Measurements from ENCODE around the gene MCF2. TPM values are rescaled to one million over a fixed set of nuclear protein-coding genes. Genes with fewer than 3 reads are reported as not detected.

The MCF2 gene
- total and polyA plus RNA-seq, 2 of the 4 experiments (the other 2 are of a cell fraction), result 0.07 TPM; not detected in 1

- POLR2A ChIA-PET (ENCODE audit: unreplicated experiment), result no interaction called here
- no peaks in the 10 kb centered on the region for H3K9me3 ChIP-seq (ENCODE audit: control insufficient read depth, insufficient read depth, low read length)
- H2BK120ac ChIP-seq (ENCODE audit: low read depth, low read length), result no peak overlapping the region
- H3K79me1 ChIP-seq (ENCODE audit: low read depth in 1 of 2, low read length in 2 of 2), result no peaks in the 10 kb centered on the region
- no peaks in the 10 kb centered on the region for H3K9me1 ChIP-seq (ENCODE audit: insufficient read depth, low read length)
- no peak overlapping the region for H4K5ac ChIP-seq (ENCODE audit: low read depth, low read length)
- H4K8ac ChIP-seq (ENCODE audit: low read depth in 2 of 2, low read length in 2 of 2), result no peak overlapping the region
- H3K36me3 ChIP-seq (ENCODE audit: control insufficient read depth, insufficient read depth, low read length), result 0 out of 2 replicates have a peak, but pooled peaks cover 1% of the 10 kb centered on the region
- H4K20me1 ChIP-seq (ENCODE audit: insufficient read depth, low read length), result no peaks in the 10 kb centered on the region
- no peak for TF ChIP-seq CEBPB (IDR thresholded peaks at IDR 0.05; ENCODE audit: low read depth, low read length)
- BruUV-seq (replicated peaks), result no TSS peak
- H3K4me2 ChIP-seq (ENCODE audit: low read depth, low read length), result no peak overlapping the region
- no peak overlapping the region for H3K4me3 ChIP-seq (ENCODE audit: insufficient read depth, low read depth, low read length)
- H3K56ac ChIP-seq (ENCODE audit: extremely low read depth, insufficient read depth, low read length), result no peak overlapping the region
- in situ Hi-C loops (cut with MboI; ENCODE audit: low sequenced_read_pairs), result no loop called here
- ATAC-seq (ENCODE audit: low read depth) (no peak), DNase-seq (peak; percentile 26)
- H3K9ac ChIP-seq (ENCODE audit: low read depth, low read length), result no peak overlapping the region
- intact Hi-C loops (cut with micrococcal nuclease), result no loop called here
- no peak overlapping the region for H3K14ac ChIP-seq (replicated peaks; ENCODE audit: low read depth, low read length)
- H3K4me1 ChIP-seq (ENCODE audit: control insufficient read depth, insufficient read depth, low read length), result no peaks in the 10 kb centered on the region
- H3K27me3 ChIP-seq (ENCODE audit: control insufficient read depth, insufficient read depth, low read length), result no peaks in the 10 kb centered on the region
- no peak overlapping the region for H3K23ac ChIP-seq (ENCODE audit: low read depth, low read length)
- no peak overlapping the region for H2AFZ ChIP-seq (replicated peaks; ENCODE audit: low read length, poor library complexity)
- dilution Hi-C loops (cut with HindIII; ENCODE audit: low sequenced_read_pairs, unreplicated experiment), result no loop called here
- no peak overlapping the region for H2BK5ac ChIP-seq (ENCODE audit: low read depth, low read length, poor library complexity, severe bottlenecking)
- H2BK20ac ChIP-seq (ENCODE audit: low read depth, low read length), result no peak overlapping the region
- CTCF ChIA-PET, result no interaction called here
- no peak overlapping the region for H2AK9ac ChIP-seq (replicated peaks; ENCODE audit: low read depth, low read length, poor library complexity)
- H2AK5ac ChIP-seq (ENCODE audit: low read depth, low read length), result no peak overlapping the region
- no peak overlapping the region for H2BK15ac ChIP-seq (ENCODE audit: low read depth, low read length)
- H4K91ac ChIP-seq (ENCODE audit: insufficient read depth, low read depth, low read length), result no peak overlapping the region
- no peak overlapping the region for H3K27ac ChIP-seq (ENCODE audit: insufficient read depth, low read length)
- H3K18ac ChIP-seq (ENCODE audit: low read depth, low read length), result no peak overlapping the region
- no peak overlapping the region for H3K4ac ChIP-seq (ENCODE audit: low read depth, low read length)
Measured at GRCh38 chrX:139738581-139738980, 30.6 kb upstream of the MCF2 start.
